GM13976 (cell line): ENCODE results near the gene CIB2.

Source experiments
- DNase-seq: peaks from one replicate; pipeline ENCODE4 v3.0.0; 2012; ENCODE audit warnings: low spot score
- CTCF ChIP-seq: IDR thresholded peaks from 2 replicates; pipeline ENCODE4 v1.5.1; 2012; ENCODE audit warnings: borderline replicate concordance, mild to moderate bottlenecking; ENCODE audit not compliant: insufficient read depth; ENCODE audit errors: extremely low read depth, missing control alignments, control extremely low read depth
- in situ Hi-C: fragments of 300-500 bp; cut with MboI; formaldehyde crosslinking; loops from one replicate; pipeline ENCODE4 v1.12.0; 2022; ENCODE audit warnings: low sequenced_read_pairs, mixed read lengths, inconsistent platforms; ENCODE audit not compliant: unreplicated experiment

Gene CIB2

DNA sequence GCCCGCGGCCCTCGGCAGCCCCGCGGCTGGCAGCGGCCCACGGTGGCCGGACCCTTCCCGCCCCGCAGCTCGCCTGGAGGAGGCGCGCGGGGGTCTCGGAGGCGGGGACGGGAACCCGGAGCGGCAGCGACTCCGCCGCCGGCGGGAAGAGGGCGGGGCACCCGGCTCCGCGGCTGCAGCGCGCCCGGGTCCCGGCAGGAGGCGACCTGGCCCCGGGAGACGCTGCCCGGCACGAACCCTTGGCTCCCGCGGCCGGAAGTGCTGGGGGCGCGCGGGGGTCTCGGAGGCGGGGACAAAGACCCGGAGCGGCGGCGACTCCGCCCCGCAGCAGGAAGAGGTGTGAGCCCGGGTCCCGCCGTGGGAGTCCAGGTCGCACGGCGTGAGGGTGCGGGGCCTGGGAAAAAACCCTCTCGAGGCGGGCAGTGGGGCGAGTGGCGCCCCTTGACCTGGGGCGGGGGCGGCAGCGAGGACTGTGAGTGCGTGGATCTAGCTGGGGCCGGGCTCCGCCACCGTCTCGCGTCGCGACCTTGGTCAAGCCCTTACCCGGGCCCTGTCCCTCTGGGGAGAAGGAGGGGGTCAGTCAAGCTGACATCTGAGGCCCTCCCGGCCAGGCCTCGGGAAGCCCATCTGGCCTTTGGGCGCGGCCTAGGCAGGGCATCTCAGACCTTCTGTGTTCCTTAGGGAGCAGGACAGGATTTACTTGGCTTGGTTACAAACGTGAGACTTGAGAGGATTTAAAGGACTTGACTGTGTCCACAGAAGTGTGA, at the start of gene CIB2:
Gene CIB2 (minus strand): TSS at position 151 of the 767 bp plus-strand sequence. CDS start 230 bp downstream, outside the sequence.
- TF ChIP-seq CTCF = peak; percentile 86

GRCh38 chr15:78179906-78180305, 48.7 kb upstream of the CIB2 start:
- in situ Hi-C loops = no loop called here
- no peak for TF ChIP-seq CTCF
- DNase-seq = no peak

More for the DNA sequence above, at the start of gene CIB2:
- in situ Hi-C loops = loop anchor here (10.0 kb wide), 1 partner anchor 63 kb away; no protein-coding TSS in a partner anchor
- DNase-seq = peak; percentile 96

DNA sequence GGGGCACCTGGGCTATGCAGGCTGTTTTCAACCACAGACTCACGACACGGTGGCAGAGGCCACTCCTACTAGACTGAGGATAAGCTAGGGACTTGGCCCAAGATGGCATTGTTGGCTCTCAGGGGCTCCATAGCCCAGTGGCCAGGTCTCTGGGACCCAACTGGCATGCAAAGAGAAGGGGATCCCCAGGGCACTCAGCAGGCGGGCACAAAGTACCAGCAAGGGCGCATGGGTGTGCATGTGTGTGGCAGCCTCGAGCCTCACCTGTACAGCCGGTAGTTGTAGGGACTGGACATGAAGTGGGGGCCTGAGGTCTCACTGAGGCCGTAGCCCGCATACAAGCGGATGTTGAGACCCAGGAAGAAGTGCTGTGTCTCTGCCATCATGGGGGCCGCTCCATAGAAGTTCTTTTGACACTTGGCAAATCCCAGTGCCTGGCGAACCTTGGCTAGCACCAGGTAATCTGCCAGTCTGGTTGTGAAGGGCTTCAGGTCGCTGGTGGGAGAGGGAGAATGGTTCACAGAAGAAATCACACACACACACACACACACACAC, 48.1 kb upstream of the CIB2 start:
- in situ Hi-C loops = no loop called here
- no peak for TF ChIP-seq CTCF
- no peak for DNase-seq

GRCh38 chr15:78178064-78178463, 46.8 kb upstream of the CIB2 start:
- no peak for DNase-seq
- TF ChIP-seq CTCF = no peak
- in situ Hi-C loops = no loop called here

DNA sequence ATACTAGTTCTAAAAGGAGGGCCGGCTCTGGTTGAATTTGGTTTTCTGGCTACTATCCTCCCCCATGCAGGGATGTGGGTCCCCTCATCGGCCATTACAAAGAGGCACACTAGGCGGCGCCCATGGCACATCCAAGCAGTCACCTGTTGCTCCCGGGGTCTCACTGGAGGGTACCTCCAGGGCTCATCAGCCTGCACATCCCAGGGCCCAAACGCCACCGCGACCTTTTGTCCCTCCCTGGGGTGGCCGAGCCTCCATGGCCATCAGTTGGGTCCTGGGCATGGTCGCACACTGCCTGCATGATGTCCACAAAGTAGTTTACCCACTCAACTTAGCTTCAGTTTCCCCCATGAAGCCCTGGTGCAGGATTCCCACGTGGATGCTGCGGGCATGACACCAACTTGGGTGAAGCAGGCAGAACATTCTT, 46.2 kb upstream of the CIB2 start:
- in situ Hi-C loops = no loop called here
- DNase-seq = peak; percentile 74
- peak; percentile 73 for TF ChIP-seq CTCF

GRCh38 chr15:78175330-78175729, 44.1 kb upstream of the CIB2 start:
- TF ChIP-seq CTCF = no peak
- no peak for DNase-seq
- in situ Hi-C loops = no loop called here
